H54 (cell line): Measurements from ENCODE around the gene ZDHHC24.

ENCODE experiments used
- DNase-seq: peaks from one replicate; pipeline ENCODE4 v3.0.0; 2011; ENCODE audit warnings: low spot score, mixed read lengths; ENCODE audit not compliant: insufficient read length
- FAIRE-seq: peaks from 3 replicates; lab custom pipeline; 2011; peaks lifted over from hg19 to GRCh38; lab: Jason Lieb, UNC
- POLR2A ChIP-seq: IDR thresholded peaks from 2 replicates; pipeline ENCODE4 v1.6.1; 2011; ENCODE audit warnings: low read depth, mild to moderate bottlenecking, low read length

The ZDHHC24 gene

GRCh38 chr11:66529069-66529468 is 16.8 kb downstream of the ZDHHC24 start:
- FAIRE-seq: no peak
- TF ChIP-seq POLR2A: no peak
- DNase-seq: no peak

GRCh38 chr11:66524304-66525040 is 21.4 kb downstream of the ZDHHC24 start:
- no peak for TF ChIP-seq POLR2A
- no peak for FAIRE-seq
- DNase-seq: no peak

DNA sequence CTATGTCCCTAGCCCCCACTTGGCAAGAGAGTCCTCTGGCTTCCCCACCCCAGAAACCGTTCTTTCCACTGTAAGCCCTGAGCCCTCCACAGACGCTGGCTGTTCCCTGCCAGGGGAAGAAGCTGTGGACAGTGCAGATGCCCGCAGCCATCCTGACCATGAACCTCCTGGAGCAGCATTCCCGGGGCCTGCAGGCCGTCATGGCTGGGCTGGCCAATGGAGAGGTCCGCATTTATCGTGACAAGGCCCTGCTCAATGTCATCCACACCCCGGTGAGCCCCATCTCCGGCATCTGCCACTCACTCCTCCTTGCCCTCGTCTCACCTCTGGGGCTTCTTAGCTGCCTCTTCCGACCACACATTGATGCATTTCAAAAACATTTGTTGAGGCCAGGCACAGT is 22.2 kb downstream of the ZDHHC24 start:
- FAIRE-seq: no peak
- no peak for DNase-seq
- TF ChIP-seq POLR2A: no peak

- DNase-seq (no peak), FAIRE-seq (no peak)
- TF ChIP-seq POLR2A: no peak
Measured at GRCh38 chr11:66510990-66511339, 34.9 kb downstream of the ZDHHC24 start.

GRCh38 chr11:66510271-66510989 is 35.4 kb downstream of the ZDHHC24 start, which contains the start of gene BBS1:
Gene BBS1 (plus strand): TSS chr11:66510635. CDS start chr11:66510660, 25 bp downstream.
- peak; percentile 70 for TF ChIP-seq POLR2A
- no peak for FAIRE-seq
- peak; percentile 88 for DNase-seq

- TF ChIP-seq POLR2A: no peak
- no peak for DNase-seq
- FAIRE-seq: no peak
Measured at GRCh38 chr11:66509131-66509561, 36.7 kb downstream of the ZDHHC24 start.

DNA sequence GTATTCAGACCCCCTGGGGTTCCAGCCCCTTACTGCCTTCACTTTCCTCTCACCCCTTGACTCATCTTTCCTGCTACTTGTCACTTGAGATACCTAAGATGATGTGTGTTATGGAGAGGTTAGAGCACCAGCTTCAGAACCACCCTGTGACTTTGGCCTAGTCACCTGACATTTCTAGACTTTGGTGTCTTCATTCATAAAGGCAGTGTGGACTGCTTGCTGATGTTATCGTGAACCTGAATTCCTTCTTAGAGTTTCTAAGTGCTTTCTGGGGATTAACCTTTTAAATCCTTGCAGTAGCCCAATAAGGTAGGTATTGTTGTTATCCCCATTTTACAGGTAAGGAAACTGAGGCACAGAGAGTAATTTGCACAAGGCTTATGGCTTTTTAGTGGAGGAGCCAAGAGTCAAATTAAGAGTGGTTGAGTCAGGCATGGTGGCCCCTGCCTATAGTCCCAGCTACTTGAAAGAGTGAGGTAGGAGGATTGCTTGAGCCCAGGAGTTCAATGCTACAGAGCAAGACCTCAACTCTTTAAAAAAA is 40.5 kb downstream of the ZDHHC24 start:
- FAIRE-seq (no peak), DNase-seq (no peak)
- no peak for TF ChIP-seq POLR2A

DNA sequence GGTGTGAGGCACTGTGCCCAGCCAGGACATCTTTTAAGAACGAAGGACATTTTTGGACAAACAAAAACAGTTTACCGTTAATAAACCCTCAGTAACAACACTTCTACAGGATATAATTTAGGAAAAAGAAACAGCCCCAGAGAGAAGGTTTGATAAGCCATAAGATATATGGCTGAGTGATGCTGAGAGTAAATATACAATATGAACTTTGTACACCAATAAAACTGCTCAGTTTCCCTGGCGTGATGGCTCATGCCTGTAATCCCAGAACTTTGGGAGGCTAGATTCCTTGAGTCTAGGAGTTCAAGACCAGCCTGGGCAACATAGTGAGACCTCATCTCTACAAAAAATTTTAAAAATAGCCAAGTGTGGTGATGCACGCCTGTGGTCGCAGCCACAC is 47.3 kb downstream of the ZDHHC24 start:
- DNase-seq (no peak), FAIRE-seq (no peak)
- TF ChIP-seq POLR2A: no peak

DNA sequence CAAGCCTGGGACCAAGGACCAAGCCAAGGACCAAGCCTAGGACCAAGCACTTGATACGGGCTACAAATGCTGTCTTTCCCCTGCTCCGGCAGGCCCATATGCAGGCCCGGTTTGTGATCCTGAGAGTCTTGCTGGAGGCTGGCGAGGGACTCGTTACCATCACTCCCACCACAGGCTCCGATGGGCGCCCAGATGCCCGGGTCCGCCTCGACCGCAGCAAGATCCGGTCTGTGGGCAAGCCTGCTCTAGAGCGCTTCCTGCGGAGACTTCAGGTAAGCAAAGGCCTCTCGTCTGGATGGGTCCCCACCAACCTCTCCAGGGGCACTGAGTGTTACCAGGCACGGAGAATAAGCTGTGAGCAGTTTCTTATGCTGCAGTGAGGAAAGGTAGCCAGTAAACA is 48.6 kb downstream of the ZDHHC24 start:
- no peak for FAIRE-seq
- TF ChIP-seq POLR2A: no peak
- no peak for DNase-seq

- FAIRE-seq: no peak
- DNase-seq: no peak
- TF ChIP-seq POLR2A: no peak
Measured at GRCh38 chr11:66495401-66495854, 50.4 kb downstream of the ZDHHC24 start.

- DNase-seq: no peak
- no peak for TF ChIP-seq POLR2A
- no peak for FAIRE-seq
Measured at GRCh38 chr11:66494935-66495334, 50.9 kb downstream of the ZDHHC24 start.

- DNase-seq: no peak
- TF ChIP-seq POLR2A: no peak
- FAIRE-seq: no peak
Measured at GRCh38 chr11:66494458-66494857, 51.4 kb downstream of the ZDHHC24 start.

DNA sequence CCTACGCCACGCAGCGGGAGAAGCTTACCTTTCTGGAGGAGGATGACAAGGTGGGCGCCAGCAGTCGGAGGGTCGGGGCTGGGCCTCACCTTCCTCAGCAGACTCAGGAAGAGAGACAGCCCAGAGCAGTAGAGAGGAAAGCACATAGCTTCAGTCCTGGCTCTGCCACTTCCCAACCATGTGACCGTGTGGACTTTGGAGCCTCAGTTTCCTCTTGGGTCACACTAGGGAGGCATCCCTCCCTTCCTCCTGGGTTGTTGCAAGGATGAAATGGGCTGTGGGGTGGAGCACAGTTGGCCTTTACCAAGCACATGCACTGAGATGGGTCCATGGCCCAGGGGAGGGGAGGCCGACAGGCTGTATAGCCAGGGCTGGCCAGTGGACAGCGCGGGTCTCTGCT is 52.7 kb downstream of the ZDHHC24 start:
- DNase-seq (no peak), FAIRE-seq (no peak)
- no peak for TF ChIP-seq POLR2A

- FAIRE-seq: no peak
- DNase-seq: no peak
- TF ChIP-seq POLR2A: no peak
Measured at GRCh38 chr11:66492161-66492865, 53.5 kb downstream of the ZDHHC24 start.
